Trophoblast cell (in vitro differentiated cells and primary cell): ENCODE measurements around the gene FCMR.

Source experiments
- DNase-seq, 2 donors: peaks; one replicate each; pipeline ENCODE4 v3.0.0-alpha.2; 2016
- H2AFZ ChIP-seq: 2 replicates; pipeline ENCODE4 v1.6.1; 2013; ENCODE audit warnings: low read length, moderate library complexity, mild to moderate bottlenecking; ENCODE audit not compliant: insufficient read depth, poor library complexity
- H2AK5ac ChIP-seq: 2 replicates; pipeline ENCODE4 v1.6.1; 2013; ENCODE audit warnings: mild to moderate bottlenecking, low read length
- H2BK120ac ChIP-seq: 2 replicates; pipeline ENCODE4 v1.6.1; 2013; ENCODE audit warnings: low read length, mild to moderate bottlenecking, moderate library complexity; ENCODE audit not compliant: insufficient read depth, poor library complexity
- H2BK12ac ChIP-seq: 2 replicates; pipeline ENCODE4 v1.6.1; 2013; ENCODE audit warnings: mild to moderate bottlenecking, low read length, moderate library complexity
- H2BK5ac ChIP-seq: 2 replicates; pipeline ENCODE4 v1.6.1; 2013; ENCODE audit warnings: low read length, low read depth, moderate library complexity, mild to moderate bottlenecking; ENCODE audit not compliant: poor library complexity
- H3K14ac ChIP-seq: 2 replicates; pipeline ENCODE4 v1.6.1; 2013; ENCODE audit warnings: mild to moderate bottlenecking, low read length
- H3K18ac ChIP-seq: 2 replicates; pipeline ENCODE4 v1.6.1; 2013; ENCODE audit warnings: mild to moderate bottlenecking, low read length
- H3K23ac ChIP-seq: 2 replicates; pipeline ENCODE4 v1.6.1; 2013; ENCODE audit warnings: low read length
- H3K27ac ChIP-seq: 2 replicates; pipeline ENCODE4 v1.5.1; 2013; ENCODE audit warnings: low read depth, mild to moderate bottlenecking, inconsistent platforms, low read length, moderate library complexity
- H3K27me3 ChIP-seq: 2 replicates; pipeline ENCODE4 v1.6.1; 2013; ENCODE audit warnings: inconsistent platforms, mild to moderate bottlenecking, low read length, moderate library complexity; ENCODE audit not compliant: insufficient read depth
- H3K36me3 ChIP-seq, 2 experiments: 1 replicate in 1 of 2; 2 replicates in 1 of 2; pipeline ENCODE4 v1.6.1; 2013; ENCODE audit warnings: low read length in 2 of 2, mild to moderate bottlenecking in 2 of 2, moderate library complexity in 1 of 2; ENCODE audit not compliant: insufficient read depth in 2 of 2, control insufficient read depth in 1 of 2
- H3K4ac ChIP-seq: 2 replicates; pipeline ENCODE4 v1.6.1; 2013; ENCODE audit warnings: low read depth, mild to moderate bottlenecking, low read length, moderate library complexity
- H3K4me1 ChIP-seq, 2 experiments: 1 replicate in 1 of 2; 2 replicates in 1 of 2; pipeline ENCODE4 v1.6.1; 2013; ENCODE audit warnings: low read length in 2 of 2, mild to moderate bottlenecking in 2 of 2, moderate library complexity in 1 of 2; ENCODE audit not compliant: insufficient read depth in 2 of 2, control insufficient read depth in 1 of 2
- H3K4me2 ChIP-seq: 2 replicates; pipeline ENCODE4 v1.6.1; 2013; ENCODE audit warnings: inconsistent platforms, mild to moderate bottlenecking, low read length, moderate library complexity
- H3K4me3 ChIP-seq: 2 replicates; pipeline ENCODE4 v1.5.1; 2013; ENCODE audit warnings: mild to moderate bottlenecking, low read depth, low read length, inconsistent platforms
- H3K79me1 ChIP-seq: one replicate; pipeline ENCODE4 v1.6.1; 2013; ENCODE audit warnings: low read length
- H3K79me2 ChIP-seq: 2 replicates; pipeline ENCODE4 v1.6.1; 2013; ENCODE audit warnings: low read length, mild to moderate bottlenecking; ENCODE audit not compliant: control insufficient read depth, insufficient read depth, poor library complexity
- H3K9ac ChIP-seq: 2 replicates; pipeline ENCODE4 v1.6.1; 2013; ENCODE audit warnings: mild to moderate bottlenecking, low read length
- H3K9me3 ChIP-seq: 2 replicates; pipeline ENCODE4 v1.6.1; 2013; ENCODE audit warnings: low read depth, mild to moderate bottlenecking, control low read depth, inconsistent platforms, low read length; ENCODE audit not compliant: insufficient read depth
- H4K12ac ChIP-seq: 2 replicates; pipeline ENCODE4 v1.6.1; 2013; ENCODE audit warnings: low read depth, mild to moderate bottlenecking, low read length, moderate library complexity
- H4K8ac ChIP-seq: 2 replicates; pipeline ENCODE4 v1.6.1; 2013; ENCODE audit warnings: low read depth, mild to moderate bottlenecking, low read length, moderate library complexity
- H4K91ac ChIP-seq: one replicate; pipeline ENCODE4 v1.6.1; 2013; ENCODE audit warnings: low read depth, mild to moderate bottlenecking, low read length, moderate library complexity
- WGBS: extraction: QIAGEN DNeasy Blood & Tissue Kit; methylation state at CpG from one replicate; pipeline ENCODE4 v1.1.7; 2013; ENCODE audit warnings: missing lambda C conversion rate; ENCODE audit not compliant: insufficient read length, insufficient coverage; ENCODE audit errors: extremely low coverage; 5-methylcytosine and 5-hydroxymethylcytosine counted together

FCMR gene

DNA sequence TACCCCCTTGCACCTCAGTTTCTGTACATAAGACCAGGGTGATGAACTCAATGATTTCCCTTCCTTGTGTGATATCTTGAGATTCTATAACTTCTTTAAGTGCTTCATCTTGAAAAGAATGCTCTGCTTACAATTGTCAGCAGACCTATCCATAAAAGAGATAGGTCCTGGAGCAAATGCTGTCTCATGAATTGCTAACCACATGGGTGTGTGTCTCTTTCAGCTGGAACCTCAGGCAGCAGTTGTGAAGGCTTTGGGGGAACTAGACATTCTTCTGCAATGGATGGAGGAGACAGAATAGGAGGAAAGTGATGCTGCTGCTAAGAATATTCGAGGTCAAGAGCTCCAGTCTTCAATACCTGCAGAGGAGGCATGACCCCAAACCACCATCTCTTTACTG lies 53.5 kb downstream of the FCMR start:
- Histone ChIP-seq H3K9me3 (peaks cover 1% of the 10 kb centered on the region), H2BK5ac (no peak overlapping the region), H2BK120ac (no peak overlapping the region), H3K79me2 (no peaks in the 10 kb centered on the region), H3K27ac (no peak overlapping the region), H3K4me2 (no peak overlapping the region), H3K27me3 (no peaks in the 10 kb centered on the region), H3K36me3 (no peaks in the 10 kb centered on the region), H3K23ac (no peak overlapping the region), H4K91ac (no peak overlapping the region), H2BK12ac (no peak overlapping the region), H3K79me1 (no peaks in the 10 kb centered on the region), H3K4me1 (no peaks in the 10 kb centered on the region), H2AK5ac (no peak overlapping the region), H4K12ac (no peak overlapping the region), H4K8ac (no peak overlapping the region), H3K14ac (no peak overlapping the region), H3K4me3 (no peak overlapping the region), H3K4ac (no peak overlapping the region), H3K9ac (no peak overlapping the region), H2AFZ (no peak overlapping the region), H3K18ac (no peak overlapping the region)
- no CpG with 5 or more reads among the region's 1 CpG for WGBS
- no peak for DNase-seq

DNA sequence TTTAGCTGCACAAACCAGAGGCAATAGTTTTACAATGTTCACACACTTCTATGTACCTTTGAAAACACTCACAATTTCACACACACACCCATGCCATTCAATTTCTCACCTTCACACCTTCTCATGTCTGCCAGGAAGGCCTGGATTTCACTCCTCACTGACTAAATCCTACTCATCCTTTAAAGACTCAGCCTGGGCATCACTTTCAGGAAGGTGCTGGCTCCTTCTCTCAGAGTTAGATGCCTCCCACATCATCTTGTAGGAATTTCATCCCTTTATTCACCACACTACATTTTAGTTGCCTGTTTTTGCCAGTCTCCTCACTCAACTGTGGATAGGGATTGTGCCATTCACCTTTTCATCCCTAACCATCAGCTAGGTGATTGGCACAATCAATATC lies 54.0 kb downstream of the FCMR start:
- H3K4me2 ChIP-seq: no peak overlapping the region
- no peak overlapping the region for H3K23ac ChIP-seq
- H3K4me1 ChIP-seq: no peaks in the 10 kb centered on the region
- no peaks in the 10 kb centered on the region for H3K36me3 ChIP-seq
- H3K27ac ChIP-seq: no peak overlapping the region
- no peak for DNase-seq
- H3K27me3 ChIP-seq: no peaks in the 10 kb centered on the region
- no peak overlapping the region for H2BK120ac ChIP-seq
- no peak overlapping the region for H3K18ac ChIP-seq
- H2BK5ac ChIP-seq: no peak overlapping the region
- no peak overlapping the region for H2AFZ ChIP-seq
- no peak overlapping the region for H3K4me3 ChIP-seq
- no peak overlapping the region for H3K14ac ChIP-seq
- peaks cover 1% of the 10 kb centered on the region for H3K9me3 ChIP-seq
- no peak overlapping the region for H4K12ac ChIP-seq
- no peak overlapping the region for H2AK5ac ChIP-seq
- H3K79me2 ChIP-seq: no peaks in the 10 kb centered on the region
- H3K4ac ChIP-seq: no peak overlapping the region
- no peak overlapping the region for H4K8ac ChIP-seq
- H3K79me1 ChIP-seq: no peaks in the 10 kb centered on the region
- no peak overlapping the region for H3K9ac ChIP-seq
- H2BK12ac ChIP-seq: no peak overlapping the region
- no peak overlapping the region for H4K91ac ChIP-seq

DNA sequence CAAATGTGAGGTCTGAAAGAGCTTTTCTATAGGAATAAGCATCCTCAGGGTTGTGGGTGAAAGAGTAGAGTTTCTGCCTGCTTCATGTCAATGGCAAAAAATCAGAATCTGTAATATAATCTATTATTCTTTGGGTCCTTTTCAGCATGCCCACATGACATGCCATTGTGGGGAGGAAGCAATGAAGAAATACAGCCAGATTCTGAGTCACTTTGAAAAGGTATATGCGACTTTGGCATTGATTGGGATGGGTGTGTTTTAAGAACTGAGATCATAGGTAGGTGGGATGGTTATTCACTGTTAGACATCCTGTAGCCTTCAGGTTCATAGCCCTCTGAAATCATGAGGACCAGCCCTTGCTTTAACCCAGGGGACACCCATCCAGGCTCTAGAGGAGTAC lies 54.5 kb downstream of the FCMR start:
- Histone ChIP-seq H3K18ac (no peak overlapping the region), H3K4me1 (no peaks in the 10 kb centered on the region), H3K14ac (no peak overlapping the region), H2BK120ac (no peak overlapping the region), H3K9me3 (peaks cover 1% of the 10 kb centered on the region), H3K79me1 (no peaks in the 10 kb centered on the region), H3K27ac (no peak overlapping the region), H4K8ac (no peak overlapping the region), H3K9ac (no peak overlapping the region), H3K4me3 (no peak overlapping the region), H3K23ac (no peak overlapping the region), H4K12ac (no peak overlapping the region), H4K91ac (no peak overlapping the region), H3K79me2 (no peaks in the 10 kb centered on the region), H3K4ac (no peak overlapping the region), H2BK5ac (no peak overlapping the region), H3K4me2 (no peak overlapping the region), H2AFZ (no peak overlapping the region), H3K36me3 (no peaks in the 10 kb centered on the region), H2BK12ac (no peak overlapping the region), H2AK5ac (no peak overlapping the region), H3K27me3 (no peaks in the 10 kb centered on the region)
- no peak for DNase-seq
- no CpG with 5 or more reads among the region's 1 CpG for WGBS

DNA sequence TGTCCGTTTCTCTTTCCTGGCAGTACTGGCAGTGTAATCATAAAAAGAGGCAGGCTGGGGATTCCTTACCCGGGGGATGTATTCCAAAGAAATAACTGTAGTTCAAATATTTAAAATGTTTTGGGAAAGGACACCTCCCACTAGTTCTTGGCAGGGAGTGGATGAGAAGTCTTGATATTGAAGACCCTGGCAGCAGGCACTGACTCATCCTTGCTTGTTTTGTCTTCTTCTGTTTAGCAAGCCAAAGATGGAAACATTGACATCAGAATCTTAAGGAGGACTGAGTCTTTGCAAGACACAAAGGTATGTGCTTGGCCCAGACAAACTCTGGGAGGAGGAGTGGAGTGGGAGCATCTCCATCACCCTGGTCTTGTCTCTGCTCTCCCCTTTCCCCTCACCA lies 55.7 kb downstream of the FCMR start:
- H3K36me3 ChIP-seq: no peaks in the 10 kb centered on the region
- H2BK5ac ChIP-seq: no peak overlapping the region
- H3K27me3 ChIP-seq: no peaks in the 10 kb centered on the region
- H3K4me1 ChIP-seq: no peaks in the 10 kb centered on the region
- no peak overlapping the region for H4K12ac ChIP-seq
- DNase-seq: no peak
- H3K9me3 ChIP-seq: peaks cover 1% of the 10 kb centered on the region
- no peak overlapping the region for H4K8ac ChIP-seq
- H3K27ac ChIP-seq: no peak overlapping the region
- no CpG with 5 or more reads among the region's 2 CpGs for WGBS
- H3K14ac ChIP-seq: no peak overlapping the region
- no peak overlapping the region for H3K4me3 ChIP-seq
- no peaks in the 10 kb centered on the region for H3K79me1 ChIP-seq
- no peak overlapping the region for H3K4ac ChIP-seq
- no peaks in the 10 kb centered on the region for H3K79me2 ChIP-seq
- no peak overlapping the region for H3K23ac ChIP-seq
- no peak overlapping the region for H3K9ac ChIP-seq
- no peak overlapping the region for H4K91ac ChIP-seq
- no peak overlapping the region for H2AK5ac ChIP-seq
- no peak overlapping the region for H3K18ac ChIP-seq
- no peak overlapping the region for H3K4me2 ChIP-seq
- no peak overlapping the region for H2BK12ac ChIP-seq
- H2BK120ac ChIP-seq: no peak overlapping the region
- no peak overlapping the region for H2AFZ ChIP-seq
